H1 (cell line): ENCODE data around the gene EXTL2. TPM values are rescaled to one million over a fixed set of nuclear protein-coding genes. Genes with fewer than 3 reads are reported as not detected.

Experiments
- CTCF ChIA-PET: fragments of 300-600 bp; sonication (Branson Sonifier 250); formaldehyde crosslinking; loops from one replicate; lab custom pipeline; 2021; ENCODE audit not compliant: partially characterized antibody; lab: Charles Lee
- POLR2A ChIA-PET: fragments of 300-600 bp; sonication (Branson Sonifier 250); formaldehyde crosslinking; loops from one replicate; lab custom pipeline; 2021; ENCODE audit warnings: inconsistent platforms; ENCODE audit not compliant: partially characterized antibody; lab: Charles Lee
- DNase-seq, 2 experiments: peaks; one replicate each; pipeline versions ENCODE4 v3.0.0 to v3.0.0-alpha.2; 2010 to 2022; ENCODE audit warnings: low spot score in 2 of 2, low read depth in 1 of 2, mixed read lengths in 1 of 2
- FAIRE-seq: peaks from 2 replicates; lab custom pipeline; 2011; peaks lifted over from hg19 to GRCh38; lab: Jason Lieb, UNC
- H2AFZ ChIP-seq: 2 replicates; pipeline ENCODE4 v1.8.1; 2012; ENCODE audit warnings: low read length, inconsistent platforms
- H2AK5ac ChIP-seq: 2 replicates; pipeline ENCODE4 v1.6.1; 2013; ENCODE audit warnings: low read depth, low read length
- H2BK120ac ChIP-seq: replicated peaks from 2 replicates; pipeline ENCODE3; 2013; ENCODE audit warnings: low read depth, low read length, inconsistent platforms
- H2BK12ac ChIP-seq: 2 replicates; pipeline ENCODE4 v1.6.1; 2013; ENCODE audit warnings: low read depth, low read length
- H2BK15ac ChIP-seq: 2 replicates; pipeline ENCODE4 v1.6.1; 2013; ENCODE audit warnings: low read length
- H2BK20ac ChIP-seq: 2 replicates; pipeline ENCODE4 v1.6.1; 2013; ENCODE audit warnings: low read length
- H2BK5ac ChIP-seq: 2 replicates; pipeline ENCODE4 v1.6.1; 2013; ENCODE audit warnings: low read depth, low read length
- H3K14ac ChIP-seq: 2 replicates; pipeline ENCODE4 v1.6.1; 2013; ENCODE audit warnings: inconsistent platforms; ENCODE audit not compliant: insufficient read length
- H3K18ac ChIP-seq: 2 replicates; pipeline ENCODE4 v1.6.1; 2013; ENCODE audit warnings: low read length; ENCODE audit errors: extremely low read depth
- H3K23ac ChIP-seq: 2 replicates; pipeline ENCODE4 v1.6.1; 2013; ENCODE audit warnings: inconsistent platforms; ENCODE audit not compliant: insufficient read length
- H3K23me2 ChIP-seq: 2 replicates; pipeline ENCODE4 v1.6.1; 2013; ENCODE audit warnings: low read depth, low read length
- H3K27ac ChIP-seq: 2 replicates; pipeline ENCODE4 v1.6.1; 2011; ENCODE audit warnings: low read depth, low read length, inconsistent platforms
- H3K27me3 ChIP-seq, 4 experiments: replicated peaks in 1 of 4; 1 replicate in 1 of 4; 2 replicates in 3 of 4; pipeline versions ENCODE4 v1.6.1 to v1.8.1; 2011 to 2013; ENCODE audit warnings: low read length in 3 of 4, mild to moderate bottlenecking in 3 of 4, inconsistent platforms in 2 of 4, mixed read lengths in 2 of 4, moderate library complexity in 1 of 4; ENCODE audit not compliant: control insufficient read depth in 3 of 4, insufficient read depth in 3 of 4; ENCODE audit errors: extremely low read depth in 1 of 4
- H3K36me3 ChIP-seq, 4 experiments: 2 replicates each; pipeline versions ENCODE4 v1.6.1 to v1.8.1; 2011 to 2013; ENCODE audit warnings: mild to moderate bottlenecking in 4 of 4, low read length in 3 of 4, moderate library complexity in 2 of 4, control low read depth in 1 of 4, inconsistent platforms in 1 of 4; ENCODE audit not compliant: insufficient read depth in 4 of 4, control insufficient read depth in 2 of 4
- H3K4ac ChIP-seq: replicated peaks from 2 replicates; pipeline ENCODE3; 2013; ENCODE audit warnings: low read length, low read depth, mixed read lengths, inconsistent platforms; ENCODE audit not compliant: insufficient read length
- H3K4me1 ChIP-seq, 4 experiments: replicated peaks in 1 of 4; 1 replicate in 1 of 4; 2 replicates in 3 of 4; pipeline versions ENCODE4 v1.6.1 to v1.8.1; 2011 to 2013; ENCODE audit warnings: low read length in 3 of 4, inconsistent platforms in 2 of 4, mixed read lengths in 1 of 4; ENCODE audit not compliant: insufficient read depth in 4 of 4, control insufficient read depth in 3 of 4
- H3K4me2 ChIP-seq, 2 experiments: 2 replicates each; pipeline versions ENCODE4 v1.6.1 to v1.8.1; 2011 to 2013; ENCODE audit warnings: low read depth in 2 of 2, low read length in 2 of 2, control low read depth in 1 of 2, inconsistent platforms in 1 of 2, mild to moderate bottlenecking in 1 of 2; ENCODE audit not compliant: insufficient read depth in 1 of 2
- H3K4me3 ChIP-seq, 4 experiments: fragments of 200-600, 300-600 bp in 1 of 4; sonication (generic), shearing (Covaris generic), sonication (Bioruptor Twin) in 1 of 4; 2 replicates each; pipeline versions ENCODE4 v1.5.1 to v1.8.1; 2011 to 2016; ENCODE audit warnings: low read length in 4 of 4, low read depth in 3 of 4, control low read depth in 2 of 4, inconsistent platforms in 2 of 4, mild to moderate bottlenecking in 2 of 4, mixed read lengths in 1 of 4, moderate library complexity in 1 of 4; ENCODE audit not compliant: insufficient read depth in 2 of 4; ENCODE audit errors: extremely low read depth in 1 of 4
- H3K56ac ChIP-seq: replicated peaks from 2 replicates; pipeline ENCODE3; 2013; ENCODE audit warnings: low read depth, mild to moderate bottlenecking, mixed read lengths, low read length, inconsistent platforms; ENCODE audit not compliant: insufficient read length
- H3K79me1 ChIP-seq: 2 replicates; pipeline ENCODE4 v1.6.1; 2013; ENCODE audit warnings: low read depth, low read length, control low read depth
- H3K79me2 ChIP-seq, 2 experiments: 2 replicates each; pipeline versions ENCODE4 v1.6.1 to v1.8.1; 2012 to 2013; ENCODE audit warnings: low read length in 2 of 2, mild to moderate bottlenecking in 2 of 2, inconsistent platforms in 1 of 2; ENCODE audit not compliant: insufficient read depth in 2 of 2, control insufficient read depth in 1 of 2
- H3K9ac ChIP-seq, 4 experiments: replicated peaks in 1 of 4; 1 replicate in 1 of 4; 2 replicates in 3 of 4; pipeline versions ENCODE4 v1.6.1 to v1.8.1; 2011 to 2013; ENCODE audit warnings: low read depth in 3 of 4, low read length in 3 of 4, control low read depth in 2 of 4, mild to moderate bottlenecking in 2 of 4, moderate library complexity in 2 of 4, inconsistent platforms in 1 of 4; ENCODE audit errors: extremely low read depth in 1 of 4
- H3K9me3 ChIP-seq, 2 experiments: 2 replicates each; pipeline versions ENCODE4 v1.6.1 to v1.8.1; 2012 to 2013; ENCODE audit warnings: mild to moderate bottlenecking in 2 of 2, moderate library complexity in 2 of 2, control low read depth in 1 of 2, inconsistent platforms in 1 of 2, low read depth in 1 of 2, low read length in 1 of 2, mixed read lengths in 1 of 2; ENCODE audit not compliant: insufficient read depth in 2 of 2
- H4K20me1 ChIP-seq, 2 experiments: replicated peaks in 1 of 2; 2 replicates each; pipeline versions ENCODE3 to v1.8.1; 2011 to 2013; ENCODE audit warnings: inconsistent platforms in 2 of 2, low read length in 2 of 2, mild to moderate bottlenecking in 1 of 2; ENCODE audit not compliant: insufficient read depth in 2 of 2, control insufficient read depth in 1 of 2
- H4K5ac ChIP-seq: 2 replicates; pipeline ENCODE4 v1.6.1; 2013; ENCODE audit warnings: low read length, low read depth, mixed read lengths, inconsistent platforms; ENCODE audit not compliant: insufficient read length
- H4K8ac ChIP-seq: 2 replicates; pipeline ENCODE4 v1.8.0; 2013; ENCODE audit warnings: mild to moderate bottlenecking, moderate library complexity, low read length, inconsistent platforms; ENCODE audit not compliant: insufficient read depth; ENCODE audit errors: extremely low read depth
- H4K91ac ChIP-seq: replicated peaks from 2 replicates; pipeline ENCODE3; 2013; ENCODE audit warnings: low read length, mixed read lengths, inconsistent platforms; ENCODE audit not compliant: insufficient read length
- CEBPB ChIP-seq: IDR thresholded peaks from 2 replicates; pipeline ENCODE4 v1.6.1; 2012; ENCODE audit warnings: low read depth, low read length
- FOSL1 ChIP-seq: IDR thresholded peaks from 2 replicates; pipeline ENCODE4 v1.6.1; 2011; ENCODE audit warnings: mild to moderate bottlenecking, low read depth, low read length, moderate library complexity; ENCODE audit not compliant: insufficient read depth
- SIX5 ChIP-seq: IDR thresholded peaks from 2 replicates; pipeline ENCODE4 v1.6.1; 2011; ENCODE audit warnings: mild to moderate bottlenecking, low read depth, low read length
- WGBS, 2 experiments: shearing (Covaris generic) in 1 of 2; methylation state at CpG; one replicate each; pipeline versions ENCODE4 v1.1.6 to v1.1.7; 2013 to 2015; ENCODE audit warnings: low lambda C conversion rate in 2 of 2, mixed read lengths in 2 of 2, inconsistent platforms in 1 of 2, low coverage in 1 of 2, missing lambda C conversion rate in 1 of 2; ENCODE audit not compliant: insufficient replicate concordance in 2 of 2, insufficient coverage in 1 of 2, insufficient read length in 1 of 2; ENCODE audit errors: extremely low coverage in 1 of 2, missing lambda C conversion rate in 1 of 2; 5-methylcytosine and 5-hydroxymethylcytosine counted together
- polyA plus RNA-seq, 7 experiments: library from polyadenylated mRNA; depleted of rRNA in 3 of 7; stranded (reverse) in 5 of 7; unstranded in 2 of 7; fragments of >200 nt in 5 of 7; fragments of 200-250 nt in 2 of 7; gene quantifications; 1 replicate in 5 of 7; 2 replicates in 1 of 7; 4 replicates in 1 of 7; pipeline versions ENCODE4 v1.2.1 to v1.2.3, GENCODE V29; 2011 to 2013; ENCODE audit warnings: missing spikeins in 2 of 7, mixed read lengths in 2 of 7
- total RNA-seq: library from RNA; stranded (reverse); fragmentation: NEBNext Ultra II Directional; extraction: Animal tissue kit (Norgen Biotek cat#: 25700); gene quantifications from 2 replicates; pipeline ENCODE4 v1.2.1, GENCODE V29; 2021

Gene EXTL2
- total and polyA plus RNA-seq, 2 of the 8 experiments (the other 6 are each of a cell fraction or from before 2014, with no cell fraction given): 27.1 to 54.7 TPM

GRCh38 chr1:100882698-100883097 is 11.9 kb downstream of the EXTL2 start:
- no peak overlapping the region for H2BK120ac ChIP-seq
- H3K18ac ChIP-seq: no peak overlapping the region
- H3K4me3 ChIP-seq: no peak overlapping the region
- no peak overlapping the region for H2BK15ac ChIP-seq
- 97% methylated on average over 2 of the region's 2 CpGs; no CpG with 5 or more reads in 1 of the 2 experiments for whole genome bisulfite sequencing, 2 experiments
- no peak overlapping the region for H2BK5ac ChIP-seq
- FAIRE-seq: no peak
- DNase-seq: no peak
- TF ChIP-seq SIX5: no peak
- peak; percentile 15; the same call in 1 of the 2 replicates for TF ChIP-seq CEBPB
- no peak for TF ChIP-seq FOSL1
- H3K4me1 ChIP-seq: no peaks in the 10 kb centered on the region
- H3K27ac ChIP-seq: no peak overlapping the region
- H3K79me1 ChIP-seq: no peaks in the 10 kb centered on the region
- H3K56ac ChIP-seq: no peak overlapping the region
- H4K5ac ChIP-seq: no peak overlapping the region
- H3K4me2 ChIP-seq: no peak overlapping the region
- POLR2A ChIA-PET: no interaction called here
- no peak overlapping the region for H3K9ac ChIP-seq
- H3K79me2 ChIP-seq: peaks cover 0 to 3% of the 10 kb centered on the region in 2 experiments; a peak in 1 of 4 replicates
- no peaks in the 10 kb centered on the region for H3K27me3 ChIP-seq
- no peak overlapping the region for H4K8ac ChIP-seq
- no peak overlapping the region for H3K14ac ChIP-seq
- CTCF ChIA-PET: interaction anchor here (0.7 to 1.5 kb wide), 2 partner anchors 157 to 356 kb away, joined by 3 to 4 read pairs; no protein-coding TSS in a partner anchor
- H4K91ac ChIP-seq: no peak overlapping the region
- no peak overlapping the region for H2BK20ac ChIP-seq
- H3K9me3 ChIP-seq: no peaks in the 10 kb centered on the region
- peaks cover 0 to 9% (median 1%) of the 10 kb centered on the region in 4 experiments; a peak in 3 of 8 replicates for H3K36me3 ChIP-seq
- no peak overlapping the region for H2AFZ ChIP-seq
- H4K20me1 ChIP-seq: no peaks in the 10 kb centered on the region
- no peaks in the 10 kb centered on the region for H3K23me2 ChIP-seq
- H2BK12ac ChIP-seq: no peak overlapping the region
- H3K4ac ChIP-seq: no peak overlapping the region
- H3K23ac ChIP-seq: no peak overlapping the region
- no peak overlapping the region for H2AK5ac ChIP-seq
